Neural cell (in vitro differentiated cells): ENCODE results near the gene PTPRN2. TPM values are rescaled to one million over a fixed set of nuclear protein-coding genes. Genes with fewer than 3 reads are reported as not detected.

Experiments used
- H2AFZ ChIP-seq: fragments of 200-600, 300-800 bp; sonication (generic), shearing (Covaris generic); 2 replicates; pipeline ENCODE4 v1.6.0; 2014; ENCODE audit warnings: low read depth, mild to moderate bottlenecking, antibody characterized with exemption, low read length, moderate library complexity
- H3F3A ChIP-seq: fragments of 200-600 bp; shearing (Covaris generic); 2 replicates; pipeline ENCODE4 v1.6.1; 2016; ENCODE audit warnings: mild to moderate bottlenecking, moderate library complexity, mixed read lengths, antibody characterized with exemption, low read length; ENCODE audit not compliant: insufficient read depth, poor library complexity, severe bottlenecking
- H3K27ac ChIP-seq: fragments of 200-600, 300-800 bp; sonication (generic), shearing (Covaris generic); 2 replicates; pipeline ENCODE4 v1.5.1; 2014; ENCODE audit warnings: mild to moderate bottlenecking, low read length, moderate library complexity
- H3K27me3 ChIP-seq: fragments of 300-800, 200-600 bp; sonication (generic), shearing (Covaris generic); 2 replicates; pipeline ENCODE4 v1.6.0; 2014; ENCODE audit warnings: mild to moderate bottlenecking, low read depth, low read length, moderate library complexity; ENCODE audit not compliant: insufficient read depth
- H3K36me3 ChIP-seq: fragments of 300-800, 200-600 bp; sonication (generic), shearing (Covaris generic); 2 replicates; pipeline ENCODE4 v1.5.1; 2014; ENCODE audit warnings: mild to moderate bottlenecking, antibody characterized with exemption, low read length, moderate library complexity; ENCODE audit not compliant: insufficient read depth
- H3K4me2 ChIP-seq: fragments of 300-800, 200-600 bp; sonication (generic), shearing (Covaris generic); 2 replicates; pipeline ENCODE4 v1.6.0; 2014; ENCODE audit warnings: mild to moderate bottlenecking, low read length
- H3K4me3 ChIP-seq: fragments of 300-800, 200-600 bp; sonication (generic), shearing (Covaris generic); 2 replicates; pipeline ENCODE4 v1.5.1; 2014; ENCODE audit warnings: mild to moderate bottlenecking, low read length, moderate library complexity
- H3K79me2 ChIP-seq: fragments of 200-600 bp; shearing (Covaris generic); replicated peaks from 2 replicates; pipeline ENCODE4 v1.6.0; 2014; ENCODE audit warnings: mild to moderate bottlenecking, low read length, moderate library complexity; ENCODE audit not compliant: insufficient read depth
- H3K9ac ChIP-seq: fragments of 300-800, 200-600 bp; sonication (generic), shearing (Covaris generic); 2 replicates; pipeline ENCODE4 v1.6.1; 2016; ENCODE audit warnings: mild to moderate bottlenecking, low read length, mixed read lengths
- H3K9me2 ChIP-seq: fragments of 200-600 bp; shearing (Covaris generic); 2 replicates; pipeline ENCODE4 v1.6.1; 2016; ENCODE audit warnings: mild to moderate bottlenecking, low read length, mixed read lengths; ENCODE audit not compliant: insufficient read depth
- H3K9me3 ChIP-seq: fragments of 200-600, 300-800 bp; sonication (generic), shearing (Covaris generic); 2 replicates; pipeline ENCODE4 v1.6.1; 2016; ENCODE audit warnings: mild to moderate bottlenecking, mixed run types, low read length, moderate library complexity, mixed read lengths
- H4K20me1 ChIP-seq: fragments of 200-600 bp; shearing (Covaris generic); 2 replicates; pipeline ENCODE4 v1.6.1; 2016; ENCODE audit warnings: mild to moderate bottlenecking, mixed run types; ENCODE audit not compliant: insufficient read depth
- EP300 ChIP-seq: fragments of 450-650 bp; conservative IDR thresholded peaks from 2 replicates; pipeline ENCODE4 v1.6.1; 2014; ENCODE audit warnings: antibody characterized with exemption, mild to moderate bottlenecking, moderate library complexity; ENCODE audit not compliant: poor library complexity, severe bottlenecking
- EZH2 ChIP-seq: fragments of 200-600, 300-800 bp; shearing (Covaris generic), sonication (generic); IDR thresholded peaks from 2 replicates; pipeline ENCODE4 v1.6.1; 2014; ENCODE audit warnings: antibody characterized with exemption, low read length, borderline replicate concordance, mild to moderate bottlenecking; ENCODE audit not compliant: insufficient read depth, poor library complexity, severe bottlenecking
- MXI1 ChIP-seq: fragments of 450-650 bp; conservative IDR thresholded peaks from 2 replicates; pipeline ENCODE4 v1.6.1; 2014; ENCODE audit warnings: antibody characterized with exemption, mild to moderate bottlenecking; ENCODE audit not compliant: poor library complexity, severe bottlenecking
- POLR2AphosphoS5 ChIP-seq: IDR thresholded peaks from 2 replicates; pipeline ENCODE4 v1.6.1; 2012
- RAD21 ChIP-seq: fragments of 450-650 bp; conservative IDR thresholded peaks from 2 replicates; pipeline ENCODE4 v1.6.1; 2014; ENCODE audit warnings: antibody characterized with exemption, mild to moderate bottlenecking, moderate library complexity
- SMC3 ChIP-seq: fragments of 450-650 bp; conservative IDR thresholded peaks from 2 replicates; pipeline ENCODE4 v1.6.1; 2014; ENCODE audit warnings: antibody characterized with exemption, mild to moderate bottlenecking, moderate library complexity; ENCODE audit not compliant: poor library complexity
- TAF1 ChIP-seq: IDR thresholded peaks from 2 replicates; pipeline ENCODE4 v1.6.1; 2012; ENCODE audit warnings: low read depth
- polyA plus RNA-seq: library from polyadenylated mRNA; depleted of rRNA; stranded (reverse); fragments of >200 nt; gene quantifications from 2 replicates; pipeline ENCODE4 v1.2.3, GENCODE V29; 2014
- TF ChIP-seq, protein P1 (sequence below): IDR thresholded peaks from 2 replicates; pipeline ENCODE4 v1.6.1; 2012; ENCODE audit warnings: borderline replicate concordance
- TF ChIP-seq, protein P2 (sequence below): fragments of 450-650 bp; IDR thresholded peaks from 2 replicates; pipeline ENCODE4 v1.5.1; 2014; ENCODE audit warnings: antibody characterized with exemption, mild to moderate bottlenecking, moderate library complexity; ENCODE audit not compliant: poor library complexity, severe bottlenecking

PTPRN2 gene
- polyA plus RNA-seq, 1 donor from 2014 or later: 31.0 TPM

- no peaks in the 10 kb centered on the region for H3K36me3 ChIP-seq
- no peaks in the 10 kb centered on the region for H4K20me1 ChIP-seq
- no peaks in the 10 kb centered on the region for H3K79me2 ChIP-seq
- H3K4me2 ChIP-seq: no peak overlapping the region
- H3K27me3 ChIP-seq: no peaks in the 10 kb centered on the region
- H2AFZ ChIP-seq: no peak overlapping the region
- H3K4me3 ChIP-seq: no peak overlapping the region
- H3F3A ChIP-seq: no peaks in the 10 kb centered on the region
- H3K9me3 ChIP-seq: no peaks in the 10 kb centered on the region
- H3K9me2 ChIP-seq: no peaks in the 10 kb centered on the region
- no peak overlapping the region for H3K9ac ChIP-seq
- TF ChIP-seq, protein P1, sequence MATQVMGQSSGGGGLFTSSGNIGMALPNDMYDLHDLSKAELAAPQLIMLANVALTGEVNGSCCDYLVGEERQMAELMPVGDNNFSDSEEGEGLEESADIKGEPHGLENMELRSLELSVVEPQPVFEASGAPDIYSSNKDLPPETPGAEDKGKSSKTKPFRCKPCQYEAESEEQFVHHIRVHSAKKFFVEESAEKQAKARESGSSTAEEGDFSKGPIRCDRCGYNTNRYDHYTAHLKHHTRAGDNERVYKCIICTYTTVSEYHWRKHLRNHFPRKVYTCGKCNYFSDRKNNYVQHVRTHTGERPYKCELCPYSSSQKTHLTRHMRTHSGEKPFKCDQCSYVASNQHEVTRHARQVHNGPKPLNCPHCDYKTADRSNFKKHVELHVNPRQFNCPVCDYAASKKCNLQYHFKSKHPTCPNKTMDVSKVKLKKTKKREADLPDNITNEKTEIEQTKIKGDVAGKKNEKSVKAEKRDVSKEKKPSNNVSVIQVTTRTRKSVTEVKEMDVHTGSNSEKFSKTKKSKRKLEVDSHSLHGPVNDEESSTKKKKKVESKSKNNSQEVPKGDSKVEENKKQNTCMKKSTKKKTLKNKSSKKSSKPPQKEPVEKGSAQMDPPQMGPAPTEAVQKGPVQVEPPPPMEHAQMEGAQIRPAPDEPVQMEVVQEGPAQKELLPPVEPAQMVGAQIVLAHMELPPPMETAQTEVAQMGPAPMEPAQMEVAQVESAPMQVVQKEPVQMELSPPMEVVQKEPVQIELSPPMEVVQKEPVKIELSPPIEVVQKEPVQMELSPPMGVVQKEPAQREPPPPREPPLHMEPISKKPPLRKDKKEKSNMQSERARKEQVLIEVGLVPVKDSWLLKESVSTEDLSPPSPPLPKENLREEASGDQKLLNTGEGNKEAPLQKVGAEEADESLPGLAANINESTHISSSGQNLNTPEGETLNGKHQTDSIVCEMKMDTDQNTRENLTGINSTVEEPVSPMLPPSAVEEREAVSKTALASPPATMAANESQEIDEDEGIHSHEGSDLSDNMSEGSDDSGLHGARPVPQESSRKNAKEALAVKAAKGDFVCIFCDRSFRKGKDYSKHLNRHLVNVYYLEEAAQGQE: no peak
- TF ChIP-seq EP300 (no peak), EZH2 (no peak), TAF1 (no peak), MXI1 (no peak), SMC3 (no peak)
- no peak overlapping the region for H3K27ac ChIP-seq
These were observed 1069.7 kb downstream of the PTPRN2 start for GRCh38 chr7:157517782-157518513.

- TF ChIP-seq EZH2 (no peak), POLR2AphosphoS5 (no peak), TAF1 (no peak), EP300 (no peak), SMC3 (no peak), RAD21 (no peak), MXI1 (no peak)
- TF ChIP-seq, protein P1: no peak
- TF ChIP-seq, protein P2, sequence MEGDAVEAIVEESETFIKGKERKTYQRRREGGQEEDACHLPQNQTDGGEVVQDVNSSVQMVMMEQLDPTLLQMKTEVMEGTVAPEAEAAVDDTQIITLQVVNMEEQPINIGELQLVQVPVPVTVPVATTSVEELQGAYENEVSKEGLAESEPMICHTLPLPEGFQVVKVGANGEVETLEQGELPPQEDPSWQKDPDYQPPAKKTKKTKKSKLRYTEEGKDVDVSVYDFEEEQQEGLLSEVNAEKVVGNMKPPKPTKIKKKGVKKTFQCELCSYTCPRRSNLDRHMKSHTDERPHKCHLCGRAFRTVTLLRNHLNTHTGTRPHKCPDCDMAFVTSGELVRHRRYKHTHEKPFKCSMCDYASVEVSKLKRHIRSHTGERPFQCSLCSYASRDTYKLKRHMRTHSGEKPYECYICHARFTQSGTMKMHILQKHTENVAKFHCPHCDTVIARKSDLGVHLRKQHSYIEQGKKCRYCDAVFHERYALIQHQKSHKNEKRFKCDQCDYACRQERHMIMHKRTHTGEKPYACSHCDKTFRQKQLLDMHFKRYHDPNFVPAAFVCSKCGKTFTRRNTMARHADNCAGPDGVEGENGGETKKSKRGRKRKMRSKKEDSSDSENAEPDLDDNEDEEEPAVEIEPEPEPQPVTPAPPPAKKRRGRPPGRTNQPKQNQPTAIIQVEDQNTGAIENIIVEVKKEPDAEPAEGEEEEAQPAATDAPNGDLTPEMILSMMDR: no peak
- no peaks in the 10 kb centered on the region for H3K27me3 ChIP-seq
- H3K9me2 ChIP-seq: no peaks in the 10 kb centered on the region
- H3K4me3 ChIP-seq: no peak overlapping the region
- no peaks in the 10 kb centered on the region for H3K79me2 ChIP-seq
- H2AFZ ChIP-seq: no peak overlapping the region
- H3K9me3 ChIP-seq: no peaks in the 10 kb centered on the region
- no peaks in the 10 kb centered on the region for H3K36me3 ChIP-seq
- H3K4me2 ChIP-seq: no peak overlapping the region
- H3K9ac ChIP-seq: no peak overlapping the region
- H4K20me1 ChIP-seq: no peaks in the 10 kb centered on the region
- H3F3A ChIP-seq: no peaks in the 10 kb centered on the region
- H3K27ac ChIP-seq: no peak overlapping the region
These were observed 1070.5 kb downstream of the PTPRN2 start for GRCh38 chr7:157516911-157517781.
